Keratinocyte (primary cell): ENCODE measurements around the gene CLHC1. TPM values are rescaled to one million over a fixed set of nuclear protein-coding genes. Genes with fewer than 3 reads are reported as not detected.
"Not testable (repeated sequence)": the region's sequence is repeated elsewhere in the genome, so short reads cannot be mapped to it uniquely, and the experiment has no call there.

ENCODE experiments used
- DNase-seq: peaks from one replicate; pipeline ENCODE4 v3.0.0-alpha.2; 2011; ENCODE audit warnings: low read depth, missing footprints, low spot score
- FAIRE-seq: peaks from 2 replicates; lab custom pipeline; 2011; peaks lifted over from hg19 to GRCh38; lab: Jason Lieb, UNC
- H2AFZ ChIP-seq: 2 replicates; pipeline ENCODE4 v1.6.0; 2012; ENCODE audit warnings: low read length, control low read depth, inconsistent platforms; ENCODE audit not compliant: control insufficient read depth
- H3K27ac ChIP-seq: 2 replicates; pipeline ENCODE4 v1.5.1; 2011; ENCODE audit warnings: low read length; ENCODE audit not compliant: control insufficient read depth, insufficient read depth
- H3K27me3 ChIP-seq: 3 replicates; pipeline ENCODE4 v1.6.0; 2011; ENCODE audit warnings: low read length; ENCODE audit not compliant: control insufficient read depth, insufficient read depth; ENCODE audit errors: extremely low read depth
- H3K36me3 ChIP-seq, 2 experiments: 2 replicates in 1 of 2; 3 replicates in 1 of 2; pipeline ENCODE4 v1.5.1; 2011; ENCODE audit warnings: low read length in 2 of 2, mild to moderate bottlenecking in 1 of 2; ENCODE audit not compliant: control insufficient read depth in 2 of 2, insufficient read depth in 2 of 2; ENCODE audit errors: extremely low read depth in 1 of 2
- H3K4me1 ChIP-seq: 3 replicates; pipeline ENCODE4 v1.5.1; 2011; ENCODE audit warnings: low read length; ENCODE audit not compliant: control insufficient read depth, insufficient read depth; ENCODE audit errors: extremely low read depth
- H3K4me2 ChIP-seq: 3 replicates; pipeline ENCODE4 v1.6.0; 2011; ENCODE audit warnings: low read depth, low read length; ENCODE audit not compliant: control insufficient read depth, insufficient read depth; ENCODE audit errors: extremely low read depth
- H3K4me3 ChIP-seq, 3 experiments: fragments of 200-600 bp in 1 of 3; sonication (generic) in 1 of 3; 2 replicates in 2 of 3; 3 replicates in 1 of 3; pipeline ENCODE4 v1.5.1; 2011 to 2016; ENCODE audit warnings: low read length in 3 of 3, mild to moderate bottlenecking in 3 of 3, control low read depth in 2 of 3, inconsistent platforms in 1 of 3, low read depth in 1 of 3, mixed read lengths in 1 of 3, mixed run types in 1 of 3, moderate library complexity in 1 of 3; ENCODE audit not compliant: control insufficient read depth in 2 of 3, insufficient read depth in 2 of 3; ENCODE audit errors: extremely low read depth in 1 of 3
- H3K79me2 ChIP-seq: 2 replicates; pipeline ENCODE4 v1.6.0; 2012; ENCODE audit warnings: low read length; ENCODE audit not compliant: control insufficient read depth, insufficient read depth
- H3K9ac ChIP-seq: 3 replicates; pipeline ENCODE4 v1.6.0; 2011; ENCODE audit warnings: low read length; ENCODE audit not compliant: control insufficient read depth, insufficient read depth; ENCODE audit errors: extremely low read depth
- H3K9me1 ChIP-seq: 3 replicates; pipeline ENCODE4 v1.6.0; 2011; ENCODE audit warnings: low read length; ENCODE audit not compliant: control insufficient read depth, insufficient read depth; ENCODE audit errors: extremely low read depth
- H3K9me3 ChIP-seq: 2 replicates; pipeline ENCODE4 v1.5.1; 2012; ENCODE audit warnings: low read depth, low read length; ENCODE audit not compliant: control insufficient read depth
- H4K20me1 ChIP-seq: 3 replicates; pipeline ENCODE4 v1.6.0; 2011; ENCODE audit warnings: low read length; ENCODE audit not compliant: control insufficient read depth, insufficient read depth; ENCODE audit errors: extremely low read depth
- CTCF ChIP-seq, 3 experiments: IDR thresholded peaks in 1 of 3; conservative IDR thresholded peaks in 1 of 3; optimal IDR thresholded peaks in 1 of 3; 2 replicates in 2 of 3; 3 replicates in 1 of 3; pipeline versions ENCODE3 to v1.5.1; 2011; ENCODE audit warnings: low read length in 3 of 3, mild to moderate bottlenecking in 3 of 3, moderate library complexity in 2 of 3, control low read depth in 1 of 3, inconsistent platforms in 1 of 3; ENCODE audit not compliant: insufficient read depth in 2 of 3; ENCODE audit errors: extremely low read depth in 1 of 3
- EZH2 ChIP-seq: IDR thresholded peaks from one replicate; pipeline ENCODE4 v1.6.1; 2012; ENCODE audit warnings: inconsistent platforms, mild to moderate bottlenecking, low read length, moderate library complexity
- dilution Hi-C: fragments of 300-500 bp; cut with MboI; formaldehyde crosslinking; loops from one replicate; pipeline ENCODE4 v1.7.0; 2020; ENCODE audit warnings: low sequenced_read_pairs; ENCODE audit not compliant: extremely low pct_ligation_motif_present
- polyA plus RNA-seq, 5 experiments: library from polyadenylated mRNA; depleted of rRNA in 3 of 5; stranded (reverse) in 3 of 5; stranded (forward) in 1 of 5; unstranded in 1 of 5; fragments of >200 nt; gene quantifications; 1 replicate in 1 of 5; 2 replicates in 3 of 5; 3 replicates in 1 of 5; pipeline versions ENCODE4 v1.2.1 to v1.2.3, GENCODE V29; 2011 to 2012; ENCODE audit warnings: missing spikeins in 2 of 5, low read depth in 1 of 5, low replicate concordance in 1 of 5

CLHC1 gene
- polyA plus RNA-seq, 1 donor (not counting 4 experiments of a cell fraction or from before 2014, with no cell fraction given), result 15.2 TPM

GRCh38 chr2:55200416-55200815 is 31.7 kb downstream of the CLHC1 start:
- Histone ChIP-seq H3K27ac (no peak overlapping the region), H3K36me3 (peaks cover 2 to 9% of the 10 kb centered on the region in 2 experiments), H3K9ac (no peak overlapping the region), H3K4me3 (no peak overlapping the region), H3K4me2 (no peak overlapping the region), H3K79me2 (no peaks in the 10 kb centered on the region), H4K20me1 (no peaks in the 10 kb centered on the region), H2AFZ (no peak overlapping the region), H3K9me1 (no peaks in the 10 kb centered on the region), H3K27me3 (no peaks in the 10 kb centered on the region), H3K9me3 (no peaks in the 10 kb centered on the region), H3K4me1 (no peaks in the 10 kb centered on the region)
- DNase-seq (no peak), FAIRE-seq (no peak)
- TF ChIP-seq CTCF (optimal IDR thresholded peaks at IDR 0.05 in 1 of 3, IDR thresholded peaks at IDR 0.05 in 1 of 3, conservative IDR thresholded peaks at IDR 0.05 in 1 of 3; ENCODE audit: extremely low read depth in 1 of 3, insufficient read depth in 2 of 3, low read length in 3 of 3) (no peak), EZH2 (no peak)
- dilution Hi-C loops, result no loop called here

GRCh38 chr2:55196526-55196925 is 35.6 kb downstream of the CLHC1 start:
- DNase-seq (no peak), FAIRE-seq (no peak)
- H4K20me1 ChIP-seq, result no peaks in the 10 kb centered on the region
- H3K9me3 ChIP-seq, result no peaks in the 10 kb centered on the region
- no peaks in the 10 kb centered on the region for H3K9me1 ChIP-seq
- dilution Hi-C loops, result no loop called here
- H3K79me2 ChIP-seq, result no peaks in the 10 kb centered on the region
- H3K36me3 ChIP-seq, result peaks cover 2 to 8% of the 10 kb centered on the region in 2 experiments
- H3K4me3 ChIP-seq, result no peak overlapping the region
- H3K9ac ChIP-seq, result no peak overlapping the region
- H2AFZ ChIP-seq, result no peak overlapping the region
- no peak overlapping the region for H3K27ac ChIP-seq
- no peaks in the 10 kb centered on the region for H3K4me1 ChIP-seq
- H3K4me2 ChIP-seq, result no peak overlapping the region
- no peaks in the 10 kb centered on the region for H3K27me3 ChIP-seq
- TF ChIP-seq EZH2 (no peak), CTCF (optimal IDR thresholded peaks at IDR 0.05 in 1 of 3, IDR thresholded peaks at IDR 0.05 in 1 of 3, conservative IDR thresholded peaks at IDR 0.05 in 1 of 3; ENCODE audit: extremely low read depth in 1 of 3, insufficient read depth in 2 of 3, low read length in 3 of 3) (no peak)

- H4K20me1 ChIP-seq, DNase-seq, H3K27me3 ChIP-seq, FAIRE-seq, H3K4me3 ChIP-seq, H3K9ac ChIP-seq, H3K36me3 ChIP-seq, H3K79me2 ChIP-seq, H3K4me1 ChIP-seq, H3K4me2 ChIP-seq, H3K9me3 ChIP-seq, H3K9me1 ChIP-seq, dilution Hi-C loops, H2AFZ ChIP-seq, H3K27ac ChIP-seq: not testable (repeated sequence)
Measured at GRCh38 chr2:55191888-55192287, 40.2 kb downstream of the CLHC1 start.

GRCh38 chr2:55186837-55187236 is 45.3 kb downstream of the CLHC1 start:
- H3K9me1 ChIP-seq, H3K36me3 ChIP-seq, H4K20me1 ChIP-seq, H3K9ac ChIP-seq, H3K79me2 ChIP-seq, FAIRE-seq, H3K27me3 ChIP-seq, DNase-seq, H2AFZ ChIP-seq, H3K4me2 ChIP-seq, H3K9me3 ChIP-seq, dilution Hi-C loops, H3K4me3 ChIP-seq, H3K4me1 ChIP-seq, H3K27ac ChIP-seq: not testable (repeated sequence)
